ENCODE results near the gene FAM163B. TPM values are rescaled to one million over a fixed set of nuclear protein-coding genes. Genes with fewer than 3 reads are reported as not detected.

The FAM163B gene
- total RNA-seq, 1 donor = not detected

DNA sequence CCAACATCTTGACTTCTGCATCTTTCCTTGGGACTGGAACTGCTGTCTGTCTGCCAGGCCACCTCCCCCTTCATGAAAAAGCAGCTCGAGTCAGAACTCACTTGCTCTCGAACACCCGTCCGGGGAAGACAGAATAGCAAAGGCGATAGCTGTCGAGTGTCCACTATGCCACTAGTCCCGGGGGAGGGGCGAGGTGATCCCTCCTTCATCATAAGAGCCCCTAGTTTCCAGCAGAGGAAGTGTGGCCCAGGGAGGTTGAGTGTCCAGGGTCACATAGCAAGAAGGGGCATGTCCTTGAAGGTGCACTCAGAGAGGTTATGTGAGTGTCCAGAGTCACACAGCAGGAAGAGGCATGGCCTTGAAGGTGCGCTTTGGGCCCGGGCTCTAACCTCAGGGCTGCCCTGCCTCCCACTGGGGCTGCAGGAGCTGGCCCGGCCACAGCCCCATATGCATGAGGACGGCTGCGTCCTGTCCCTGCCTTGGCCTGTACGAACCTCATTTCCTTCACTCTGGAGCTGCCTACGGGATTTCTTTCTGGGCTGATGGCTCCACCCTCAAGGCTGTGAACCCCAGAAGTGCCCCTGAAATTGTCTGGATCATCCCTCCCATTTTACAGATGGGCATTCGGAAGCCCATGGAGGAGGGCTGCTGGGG lies 33.6 kb upstream of the FAM163B start:
- H3K27me3 ChIP-seq (ENCODE audit: insufficient read depth, low read length) = no peaks in the 10 kb centered on the region
- H3K9me3 ChIP-seq (ENCODE audit: low read depth, low read length) = no peaks in the 10 kb centered on the region
- H3K4me3 ChIP-seq (ENCODE audit: low read length) = no peak overlapping the region
- H3K4me1 ChIP-seq (ENCODE audit: insufficient read depth, low read length) = no peaks in the 10 kb centered on the region

DNA sequence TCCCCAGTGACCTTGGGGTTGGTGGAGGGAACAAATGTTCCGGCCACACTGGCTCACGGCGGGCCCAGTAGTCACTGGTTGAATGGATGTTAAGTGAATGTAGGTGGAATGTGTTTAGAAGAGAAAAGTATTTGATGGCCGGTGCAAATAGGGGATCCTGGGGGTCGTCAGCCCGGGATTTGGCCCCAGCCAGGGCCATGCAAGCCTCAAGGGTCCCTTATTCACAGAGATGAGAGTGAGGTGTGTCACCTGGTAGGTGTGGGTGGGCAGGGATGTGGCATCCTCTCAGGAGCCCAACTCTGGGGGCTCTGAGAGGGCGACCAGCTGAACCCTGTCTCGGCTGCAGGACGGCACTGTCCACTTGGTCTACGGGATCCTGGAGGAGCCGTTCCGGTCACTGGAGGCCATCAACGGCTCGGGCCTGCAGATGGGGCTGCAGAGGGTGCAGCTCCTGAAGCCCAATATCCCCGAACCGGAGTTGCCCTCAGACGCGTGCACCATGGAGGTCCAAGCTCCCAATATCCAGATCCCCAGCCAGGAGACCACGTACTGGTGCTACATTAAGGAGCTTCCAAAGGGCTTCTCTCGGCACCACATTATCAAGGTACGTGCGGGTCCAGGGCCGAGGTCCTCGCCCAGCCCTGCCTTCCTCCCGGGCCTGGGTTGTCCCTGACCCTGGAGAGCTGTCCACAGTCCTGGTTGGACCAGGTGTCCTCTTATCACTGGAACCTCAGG lies 32.8 kb upstream of the FAM163B start:
- Histone ChIP-seq H3K27me3 (ENCODE audit: insufficient read depth, low read length) (no peaks in the 10 kb centered on the region), H3K9me3 (ENCODE audit: low read depth, low read length) (no peaks in the 10 kb centered on the region), H3K4me1 (ENCODE audit: insufficient read depth, low read length) (no peaks in the 10 kb centered on the region), H3K4me3 (ENCODE audit: low read length) (no peak overlapping the region)

DNA sequence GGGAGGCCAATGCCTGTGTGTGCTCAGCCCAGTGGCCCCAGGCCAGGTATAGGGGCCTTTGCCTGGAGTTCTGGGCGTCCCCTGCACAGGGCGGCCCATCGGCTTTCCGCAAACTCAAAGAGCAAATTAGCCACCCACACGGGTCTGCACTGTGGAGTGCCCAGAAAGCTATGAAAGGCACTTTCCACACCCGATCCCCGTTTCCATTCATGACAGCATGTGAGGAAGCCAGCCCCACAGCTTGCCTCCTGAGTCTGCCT lies 32.1 kb upstream of the FAM163B start:
- no peak overlapping the region for H3K4me3 ChIP-seq (ENCODE audit: low read length)
- H3K27me3 ChIP-seq (ENCODE audit: insufficient read depth, low read length) = no peaks in the 10 kb centered on the region
- H3K4me1 ChIP-seq (ENCODE audit: insufficient read depth, low read length) = no peaks in the 10 kb centered on the region
- H3K9me3 ChIP-seq (ENCODE audit: low read depth, low read length) = no peaks in the 10 kb centered on the region

DNA sequence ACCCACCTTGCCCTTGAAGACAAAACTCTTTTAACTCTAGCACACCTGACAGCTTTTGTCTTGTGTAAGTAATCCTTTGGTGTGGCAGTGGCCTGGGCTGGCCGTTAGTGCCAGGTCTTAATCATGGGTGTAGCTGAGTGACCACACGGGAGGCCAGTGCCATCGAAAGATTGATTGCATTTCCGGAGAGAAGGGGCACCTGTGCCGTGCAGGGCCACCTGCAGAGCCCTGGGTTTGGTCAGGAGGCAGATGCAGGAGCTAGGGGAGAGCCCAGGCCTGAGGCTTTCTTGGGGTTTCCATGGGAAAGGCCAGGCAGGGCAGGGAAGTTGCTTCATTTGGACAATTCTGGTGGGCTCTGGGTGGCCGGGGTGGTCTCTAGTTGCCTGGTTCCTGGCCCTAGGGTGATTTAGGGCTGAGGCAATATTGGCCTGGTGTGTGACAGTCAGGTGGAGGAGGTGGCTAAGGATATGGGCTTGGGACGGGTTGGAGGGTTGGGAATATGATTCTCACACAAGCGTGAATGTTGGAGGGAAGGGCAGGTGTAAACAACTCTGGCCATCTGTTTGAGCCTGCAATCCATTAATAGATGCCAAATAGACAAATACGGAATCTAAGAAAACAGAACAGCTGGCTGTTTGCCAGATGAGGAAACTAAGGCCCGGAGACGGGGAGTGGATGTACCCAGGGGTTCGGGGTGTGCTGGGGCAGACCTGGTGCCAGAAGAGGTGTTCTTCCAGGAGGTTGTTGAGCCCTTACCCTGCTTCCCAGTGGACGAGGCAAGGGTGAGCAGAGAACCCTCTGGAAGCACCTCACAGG lies 31.6 kb upstream of the FAM163B start:
- Histone ChIP-seq H3K4me3 (ENCODE audit: low read length) (no peak overlapping the region), H3K4me1 (ENCODE audit: insufficient read depth, low read length) (no peaks in the 10 kb centered on the region), H3K27me3 (ENCODE audit: insufficient read depth, low read length) (no peaks in the 10 kb centered on the region), H3K9me3 (ENCODE audit: low read depth, low read length) (no peaks in the 10 kb centered on the region)

DNA sequence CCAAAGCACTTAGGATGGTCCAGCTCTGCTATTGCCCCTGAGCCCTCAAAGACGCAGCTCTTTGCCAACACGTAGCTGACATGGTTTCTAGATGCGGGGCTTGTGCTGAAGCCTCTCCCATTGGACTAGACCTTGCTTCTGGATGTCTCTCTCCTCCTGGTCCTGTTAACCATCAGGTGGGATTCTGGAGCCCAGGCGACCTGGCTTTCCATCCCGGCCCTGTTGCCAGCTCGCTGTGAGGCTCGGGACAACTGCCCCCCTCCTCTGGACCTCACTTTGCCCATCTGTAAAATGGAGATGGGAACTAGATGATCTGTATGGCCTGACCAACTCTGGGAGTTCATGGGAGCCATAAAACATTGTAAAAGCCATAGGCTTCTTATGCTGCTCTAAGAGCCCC lies 31.0 kb upstream of the FAM163B start:
- Histone ChIP-seq H3K27me3 (ENCODE audit: insufficient read depth, low read length) (no peaks in the 10 kb centered on the region), H3K9me3 (ENCODE audit: low read depth, low read length) (no peaks in the 10 kb centered on the region), H3K4me3 (ENCODE audit: low read length) (no peak overlapping the region), H3K4me1 (ENCODE audit: insufficient read depth, low read length) (no peaks in the 10 kb centered on the region)

DNA sequence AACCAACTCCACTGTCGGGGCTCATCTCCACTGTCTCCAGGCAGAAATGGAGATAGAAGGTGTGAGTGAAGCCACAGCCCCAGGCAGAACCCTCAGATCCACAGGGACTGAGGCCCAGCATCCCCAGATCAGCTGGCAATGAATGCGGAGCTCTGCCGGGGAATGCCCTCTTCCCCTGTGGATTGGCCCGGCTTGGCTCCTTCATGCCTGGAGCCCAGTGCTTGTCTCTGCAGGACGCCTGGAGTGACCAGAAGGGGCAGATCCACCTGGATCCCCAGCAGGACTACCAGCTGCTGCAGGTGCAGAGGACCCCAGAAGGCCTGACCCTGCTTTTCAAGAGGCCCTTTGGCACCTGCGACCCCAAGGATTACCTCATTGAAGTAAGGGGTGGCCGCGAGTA lies 30.4 kb upstream of the FAM163B start:
- Histone ChIP-seq H3K9me3 (ENCODE audit: low read depth, low read length) (no peaks in the 10 kb centered on the region), H3K4me3 (ENCODE audit: low read length) (no peak overlapping the region), H3K4me1 (ENCODE audit: insufficient read depth, low read length) (no peaks in the 10 kb centered on the region), H3K27me3 (ENCODE audit: insufficient read depth, low read length) (no peaks in the 10 kb centered on the region)

DNA sequence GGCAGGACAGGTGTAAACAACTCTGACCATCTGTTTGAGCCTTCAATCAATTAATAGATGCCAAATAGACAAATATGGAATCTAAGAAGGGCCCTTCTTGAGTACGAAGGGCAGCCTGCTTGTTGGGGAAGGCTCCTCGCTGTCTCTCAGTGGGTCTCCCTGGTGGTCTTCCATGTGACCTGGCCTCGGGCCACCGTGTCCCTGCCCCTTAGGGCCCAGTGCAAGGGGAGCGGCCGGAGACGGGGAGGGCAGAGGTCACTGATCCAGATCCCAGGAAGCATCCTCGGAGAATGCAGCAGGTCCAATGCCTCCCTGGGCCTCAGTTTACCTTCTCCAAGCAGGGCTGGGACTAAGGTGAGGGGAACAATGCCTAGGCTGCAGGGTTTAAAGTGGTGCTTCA lies 29.5 kb upstream of the FAM163B start:
- Histone ChIP-seq H3K4me1 (ENCODE audit: insufficient read depth, low read length) (no peaks in the 10 kb centered on the region), H3K4me3 (ENCODE audit: low read length) (no peak overlapping the region), H3K9me3 (ENCODE audit: low read depth, low read length) (no peaks in the 10 kb centered on the region), H3K27me3 (ENCODE audit: insufficient read depth, low read length) (no peaks in the 10 kb centered on the region)

DNA sequence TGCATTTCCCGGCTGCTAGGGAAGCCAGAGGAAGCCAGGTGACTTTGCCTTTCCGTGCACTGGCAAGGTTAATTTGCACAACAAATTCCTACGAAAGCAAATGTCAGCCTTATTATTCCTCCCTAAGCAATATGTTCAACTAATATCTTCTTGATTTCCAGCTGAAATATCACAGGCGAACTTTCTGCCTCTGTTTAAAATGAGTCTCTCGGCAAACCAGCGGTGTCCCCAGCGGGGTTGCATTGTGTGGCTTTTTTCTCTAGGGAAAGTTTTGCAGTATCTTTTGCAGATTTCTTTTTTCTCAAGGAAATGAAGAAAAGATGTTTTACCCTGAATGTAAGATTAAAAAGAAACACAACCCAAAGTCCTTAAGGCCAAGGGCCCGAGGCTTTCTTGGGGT lies 28.9 kb upstream of the FAM163B start:
- Histone ChIP-seq H3K4me3 (ENCODE audit: low read length) (no peak overlapping the region), H3K9me3 (ENCODE audit: low read depth, low read length) (no peaks in the 10 kb centered on the region), H3K27me3 (ENCODE audit: insufficient read depth, low read length) (no peaks in the 10 kb centered on the region), H3K4me1 (ENCODE audit: insufficient read depth, low read length) (no peaks in the 10 kb centered on the region)

DNA sequence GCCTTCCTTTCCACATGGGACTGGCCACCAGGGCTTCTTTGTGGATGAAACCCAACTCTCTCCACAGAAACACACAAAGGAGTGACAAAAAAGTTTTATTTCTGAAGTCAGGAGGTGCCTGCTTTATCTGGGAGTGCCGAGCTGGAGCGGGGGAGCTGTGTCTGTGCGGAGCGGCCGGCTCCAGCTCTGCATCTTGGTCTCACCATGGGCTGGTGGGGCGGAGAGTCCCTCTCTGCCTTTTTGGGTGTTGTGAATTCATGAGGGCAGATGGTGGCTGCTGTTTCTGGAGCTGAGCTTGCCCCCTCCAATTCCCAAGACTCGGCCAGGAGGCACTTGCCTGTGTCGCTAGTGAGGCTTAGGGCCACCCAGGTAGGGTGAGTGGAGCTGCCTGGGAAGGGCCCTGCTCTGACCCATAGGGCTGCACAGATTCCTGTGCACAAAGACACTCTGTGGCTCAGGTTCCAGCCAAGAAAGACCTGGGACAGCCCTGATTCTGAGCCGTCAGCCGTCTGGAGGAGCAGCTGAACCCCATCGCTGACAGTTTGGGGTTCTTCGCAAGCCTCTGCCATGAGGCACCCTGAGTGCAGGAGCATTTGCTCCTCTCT lies 28.4 kb upstream of the FAM163B start:
- Histone ChIP-seq H3K9me3 (ENCODE audit: low read depth, low read length) (no peaks in the 10 kb centered on the region), H3K27me3 (ENCODE audit: insufficient read depth, low read length) (no peaks in the 10 kb centered on the region), H3K4me1 (ENCODE audit: insufficient read depth, low read length) (no peaks in the 10 kb centered on the region), H3K4me3 (ENCODE audit: low read length) (no peak overlapping the region)

DNA sequence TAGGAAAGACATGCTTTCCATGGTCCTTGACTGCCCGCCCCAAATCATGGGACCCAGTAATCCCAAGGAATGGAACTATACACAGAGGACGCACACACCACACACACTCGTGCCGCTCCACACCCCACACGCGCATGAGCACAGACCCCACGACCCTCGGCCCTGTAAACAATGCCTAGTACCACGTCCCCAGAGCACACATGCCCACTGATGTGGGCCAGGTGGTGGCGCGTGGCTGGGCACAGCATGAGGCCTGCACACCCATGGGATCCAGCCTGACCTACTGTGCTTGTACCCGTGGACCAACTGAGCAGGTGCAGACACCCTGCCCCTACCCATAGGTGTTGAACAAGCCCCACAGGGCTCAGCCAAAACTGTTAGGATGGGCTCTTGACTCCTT lies 27.7 kb upstream of the FAM163B start:
- no peaks in the 10 kb centered on the region for H3K4me1 ChIP-seq (ENCODE audit: insufficient read depth, low read length)
- no peaks in the 10 kb centered on the region for H3K9me3 ChIP-seq (ENCODE audit: low read depth, low read length)
- no peak overlapping the region for H3K4me3 ChIP-seq (ENCODE audit: low read length)
- no peaks in the 10 kb centered on the region for H3K27me3 ChIP-seq (ENCODE audit: insufficient read depth, low read length)

DNA sequence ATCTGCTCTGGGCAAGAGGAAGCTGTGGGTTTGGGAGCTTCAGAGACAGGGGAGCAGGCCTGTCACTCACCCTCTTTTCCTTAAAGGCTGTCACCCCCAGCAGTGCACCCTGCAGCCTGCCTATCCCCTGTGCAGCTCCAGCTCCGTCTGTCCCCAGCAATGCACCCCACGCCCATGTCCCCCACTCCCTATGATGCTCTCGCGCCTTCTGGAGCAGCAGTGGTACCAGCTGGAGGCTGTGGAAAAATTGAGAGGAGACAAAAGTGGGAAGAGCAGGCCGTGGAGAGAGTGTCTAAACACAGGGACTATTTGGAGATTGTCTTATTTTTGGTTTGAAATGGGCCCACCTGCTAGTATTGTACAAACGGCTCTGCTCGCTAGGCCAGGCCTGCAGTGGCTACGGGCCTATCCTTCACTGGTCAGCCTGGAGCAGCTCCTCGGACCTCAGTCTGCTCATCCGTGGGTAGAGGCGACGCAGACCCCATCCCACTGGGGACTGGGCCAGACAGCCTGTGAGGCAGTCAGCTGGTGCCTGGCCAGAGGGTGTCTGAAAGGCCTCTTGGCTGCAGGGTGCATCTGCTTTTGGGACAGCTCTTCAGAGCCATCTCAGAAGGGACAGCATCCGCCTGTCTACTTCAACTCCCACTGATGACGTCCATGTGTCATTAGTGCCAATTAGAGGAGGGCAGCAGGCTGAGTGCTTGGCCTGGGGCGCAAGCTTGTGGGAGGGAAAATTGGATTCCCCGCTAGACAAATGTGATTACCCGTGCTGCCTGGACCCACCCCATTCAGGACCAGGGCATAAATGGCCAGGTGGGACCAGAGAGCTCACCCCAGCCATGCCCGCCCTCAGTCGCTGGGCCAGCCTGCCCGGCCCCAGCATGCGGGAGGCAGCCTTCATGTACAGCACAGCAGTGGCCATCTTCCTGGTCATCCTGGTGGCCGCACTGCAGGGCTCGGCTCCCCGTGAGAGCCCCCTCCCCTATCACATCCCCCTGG lies 26.6 kb upstream of the FAM163B start, which contains the start of gene DBH:
DBH (plus strand) TSS at position 831 of the 999 bp plus-strand sequence; CDS start at position 840, 9 bp downstream.
- Histone ChIP-seq H3K27me3 (ENCODE audit: insufficient read depth, low read length) (no peaks in the 10 kb centered on the region), H3K4me3 (ENCODE audit: low read length) (no peak within 1 kb of the TSS), H3K9me3 (ENCODE audit: low read depth, low read length) (no peaks in the 10 kb centered on the region), H3K4me1 (ENCODE audit: insufficient read depth, low read length) (no peaks in the 10 kb centered on the region)

DNA sequence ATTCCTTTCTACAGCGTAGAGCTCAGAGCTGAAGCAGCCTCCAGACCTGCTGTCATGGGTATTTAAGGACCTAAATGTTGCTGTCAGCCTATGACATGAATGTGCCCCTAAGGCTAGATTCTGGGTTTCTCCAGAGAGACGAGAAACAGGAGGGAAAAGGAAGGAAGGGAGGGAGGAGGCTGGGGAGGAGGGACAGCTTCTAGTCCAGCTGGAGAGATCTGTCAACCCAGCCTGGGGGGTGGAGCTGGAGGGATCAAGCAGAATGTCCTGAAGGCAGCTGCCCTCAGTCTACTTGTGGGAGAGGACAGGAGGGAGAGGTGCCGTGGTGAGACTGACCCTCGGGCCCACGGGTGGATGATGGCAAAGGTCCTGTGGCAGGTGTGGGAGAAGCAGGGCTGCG lies 25.9 kb upstream of the FAM163B start:
- no peaks in the 10 kb centered on the region for H3K27me3 ChIP-seq (ENCODE audit: insufficient read depth, low read length)
- no peak overlapping the region for H3K4me3 ChIP-seq (ENCODE audit: low read length)
- no peaks in the 10 kb centered on the region for H3K9me3 ChIP-seq (ENCODE audit: low read depth, low read length)
- H3K4me1 ChIP-seq (ENCODE audit: insufficient read depth, low read length) = no peaks in the 10 kb centered on the region

DNA sequence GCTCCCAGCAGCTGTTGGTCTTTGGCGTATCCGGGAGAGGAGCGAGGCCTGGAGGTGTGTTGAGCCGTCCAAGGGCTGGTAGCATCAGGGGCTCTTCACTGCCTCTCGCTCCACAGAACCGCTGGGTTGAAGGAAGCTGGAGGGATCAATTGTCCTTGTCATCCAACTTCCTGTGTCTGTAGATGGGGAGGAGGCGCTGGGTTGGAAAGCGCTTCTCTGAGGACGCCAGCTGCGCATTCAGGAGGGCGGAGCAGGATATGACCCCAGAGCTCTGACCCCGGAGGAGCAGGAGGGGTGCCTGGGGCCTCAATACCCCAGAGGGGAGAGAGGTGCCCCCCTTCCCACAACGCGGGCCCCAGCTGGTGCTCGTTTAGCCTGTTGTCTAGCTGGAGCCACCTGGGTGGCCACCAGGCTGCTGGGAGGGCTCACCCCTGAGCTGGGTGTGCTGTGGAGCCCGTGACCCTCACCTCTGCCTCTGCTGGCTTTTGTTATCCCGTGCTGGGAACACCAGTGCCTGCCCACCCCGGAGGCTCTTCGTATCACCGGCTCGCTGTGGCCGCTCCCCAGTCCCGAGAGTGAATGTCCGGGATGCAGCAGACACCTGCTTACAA lies 25.0 kb upstream of the FAM163B start:
- no peak overlapping the region for H3K4me3 ChIP-seq (ENCODE audit: low read length)
- H3K27me3 ChIP-seq (ENCODE audit: insufficient read depth, low read length) = no peaks in the 10 kb centered on the region
- H3K9me3 ChIP-seq (ENCODE audit: low read depth, low read length) = no peaks in the 10 kb centered on the region
- no peaks in the 10 kb centered on the region for H3K4me1 ChIP-seq (ENCODE audit: insufficient read depth, low read length)

DNA sequence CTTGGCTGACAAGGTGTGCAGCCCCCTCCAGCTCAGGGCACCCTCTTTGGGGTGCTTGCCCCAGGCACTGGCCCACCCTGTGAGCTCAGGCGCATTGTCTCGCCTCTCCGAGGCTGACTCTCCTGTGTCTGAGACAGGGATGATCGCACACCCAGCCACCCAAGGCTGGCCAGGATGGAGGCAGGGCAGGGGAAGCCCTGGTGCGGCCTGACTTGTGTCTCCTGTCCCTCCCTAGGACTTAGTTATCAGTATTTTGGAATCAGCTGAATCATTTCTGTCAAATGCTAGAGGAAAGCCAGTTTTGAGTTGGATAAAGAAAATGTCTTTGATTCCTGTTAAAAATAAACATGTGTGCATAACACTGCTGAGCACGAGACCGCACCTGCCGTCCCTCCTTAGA lies 24.5 kb upstream of the FAM163B start:
- no peak overlapping the region for H3K4me3 ChIP-seq (ENCODE audit: low read length)
- no peaks in the 10 kb centered on the region for H3K4me1 ChIP-seq (ENCODE audit: insufficient read depth, low read length)
- no peaks in the 10 kb centered on the region for H3K9me3 ChIP-seq (ENCODE audit: low read depth, low read length)
- no peaks in the 10 kb centered on the region for H3K27me3 ChIP-seq (ENCODE audit: insufficient read depth, low read length)
